Stimulated activated CD8-positive, alpha-beta memory T cell treated with anti-CD3 and anti-CD28 coated beads, Interleukin-4, amount 100 ng/mL, for 48 hours (primary cell): ENCODE data around the gene CEP44.
A peak's percentile ranks its signal among the peaks of the same experiment; 100 is the strongest.
"Not testable (repeated sequence)": the region's sequence is repeated elsewhere in the genome, so short reads cannot be mapped to it uniquely, and the experiment has no call there.

Experiments used
- DNase-seq: peaks from one replicate; pipeline ENCODE4 v3.0.0-alpha.2; 2020

CEP44 gene

GRCh38 chr4:174283507-174284471 lies at the start of gene CEP44, which contains the start of gene FBXO8:
CEP44 (plus strand) TSS chr4:174283911; CDS start chr4:174299122, 15,211 bp downstream.
FBXO8 (minus strand) TSS chr4:174283667; CDS start chr4:174263092, 20,575 bp downstream.
- peak; percentile 71 for DNase-seq

GRCh38 chr4:174236359-174236758 lies 47.4 kb upstream of the CEP44 start:
- DNase-seq, result no peak

DNA sequence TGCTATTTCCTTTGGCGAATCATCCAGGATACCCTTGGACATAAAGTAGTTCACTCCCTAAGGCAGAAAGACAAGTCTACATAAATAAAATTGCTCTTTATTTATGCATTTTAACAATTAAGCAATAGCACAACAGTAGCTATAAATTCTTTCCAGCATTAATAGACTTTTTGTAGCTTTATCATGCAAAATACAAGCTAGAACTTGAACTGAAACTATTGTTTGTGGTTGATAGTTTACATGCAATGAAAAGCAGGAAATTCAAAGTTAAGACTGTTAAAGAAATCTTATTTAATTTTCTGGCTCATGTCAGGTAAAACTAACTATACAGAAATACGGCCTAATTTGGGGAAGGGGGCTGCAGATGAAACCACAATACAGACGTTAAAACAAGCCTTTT lies 42.5 kb upstream of the CEP44 start:
- DNase-seq, result no peak

DNA sequence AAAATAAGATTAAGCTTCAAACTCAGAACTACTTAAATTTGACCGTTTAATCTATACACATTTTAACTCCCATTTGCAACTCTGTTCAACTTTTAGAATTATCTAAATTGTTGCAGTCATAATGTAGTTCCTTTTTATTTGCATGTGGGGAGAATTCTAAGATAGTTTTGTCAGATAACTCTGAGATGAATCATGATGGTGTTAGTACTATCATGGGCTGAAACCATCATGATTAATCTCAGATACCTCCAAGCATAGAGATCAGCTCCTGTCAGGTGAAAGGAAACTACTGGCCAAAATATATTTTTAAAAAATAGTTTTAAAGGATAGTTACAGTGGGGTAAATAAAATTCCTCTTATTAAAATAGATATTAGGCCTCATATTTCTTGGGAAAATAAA lies 39.3 kb upstream of the CEP44 start:
- no peak for DNase-seq

- DNase-seq, result no peak
Measured at GRCh38 chr4:174245714-174246113, 38.0 kb upstream of the CEP44 start.

DNA sequence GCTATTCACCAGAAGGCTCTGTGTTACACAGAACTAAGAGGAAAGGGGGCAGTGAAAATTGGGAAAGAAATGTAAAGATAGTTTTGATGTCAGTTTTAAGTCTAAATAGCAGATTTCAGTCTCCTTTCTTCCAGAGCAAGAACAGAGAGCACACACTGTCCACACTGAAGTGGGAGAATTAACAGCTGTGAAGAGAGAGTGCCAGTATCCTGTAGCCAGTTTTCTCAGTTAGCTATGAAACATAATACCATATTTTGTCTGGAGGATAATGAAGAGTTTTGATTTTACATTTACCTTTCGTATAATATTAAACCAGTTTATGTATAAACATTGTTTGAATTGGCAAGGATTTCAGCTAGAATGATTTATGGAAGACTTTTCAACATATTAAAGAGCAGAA lies 35.3 kb upstream of the CEP44 start:
- DNase-seq, result no peak

DNA sequence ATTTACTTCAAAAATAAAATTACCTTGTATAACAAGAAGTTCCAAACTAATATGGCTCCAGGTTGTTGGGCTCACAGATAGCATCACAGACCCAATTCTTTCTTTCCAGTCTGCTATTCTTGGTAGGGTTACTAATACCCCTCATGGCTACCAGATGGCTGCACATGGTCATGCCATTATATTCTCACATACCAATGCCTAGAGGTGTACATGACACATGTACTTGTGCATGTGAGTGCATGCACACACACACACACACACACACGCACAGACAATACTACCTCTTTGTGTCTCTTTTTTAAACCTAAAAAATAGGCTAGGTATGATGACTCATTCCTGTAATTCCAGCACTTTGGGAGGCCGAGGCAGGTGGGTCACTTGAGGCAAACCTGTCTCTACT lies 31.3 kb upstream of the CEP44 start:
- DNase-seq, result no peak

DNA sequence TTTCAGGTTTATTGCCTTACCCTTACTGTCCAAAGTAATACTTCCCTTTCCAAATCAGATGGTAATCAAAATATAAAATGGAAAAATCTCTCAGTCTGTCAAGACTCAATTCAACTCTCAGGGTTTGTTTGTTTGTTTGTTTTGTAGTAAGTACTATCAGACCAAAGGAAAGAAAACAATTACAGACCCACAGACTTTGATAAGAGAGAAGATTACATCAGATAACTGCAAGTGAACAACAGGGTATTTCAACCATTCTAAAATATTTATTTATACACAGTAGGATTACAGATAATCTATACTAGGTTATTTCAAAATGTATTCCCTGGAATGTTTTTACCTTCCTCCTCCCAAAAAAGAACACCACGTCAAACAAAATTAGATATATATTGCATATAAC lies 29.1 kb upstream of the CEP44 start:
- DNase-seq, result no peak

- DNase-seq, result no peak
Measured at GRCh38 chr4:174255374-174255773, 28.3 kb upstream of the CEP44 start.

GRCh38 chr4:174255786-174256185 lies 27.9 kb upstream of the CEP44 start:
- no peak for DNase-seq

GRCh38 chr4:174256277-174256713 lies 27.4 kb upstream of the CEP44 start:
- DNase-seq, result no peak

DNA sequence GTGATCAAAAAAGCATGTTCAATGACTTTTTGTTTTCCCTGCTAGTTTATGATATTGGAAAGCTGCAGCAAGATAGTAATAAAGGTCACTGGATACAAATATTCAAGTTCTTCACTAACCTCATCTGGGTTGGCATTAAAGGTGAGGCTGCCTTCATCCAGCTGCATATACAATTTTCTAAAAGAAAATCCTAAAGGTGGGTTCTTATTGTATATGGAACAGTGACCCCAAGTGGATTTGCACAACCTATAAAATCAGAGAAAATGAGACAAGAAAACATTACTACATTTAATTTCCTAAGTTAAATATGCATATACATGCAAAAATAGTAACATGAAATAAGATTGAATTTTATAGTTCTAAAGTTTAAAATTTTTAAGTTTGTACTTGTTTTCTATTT lies 24.1 kb upstream of the CEP44 start:
- DNase-seq, result no peak

DNA sequence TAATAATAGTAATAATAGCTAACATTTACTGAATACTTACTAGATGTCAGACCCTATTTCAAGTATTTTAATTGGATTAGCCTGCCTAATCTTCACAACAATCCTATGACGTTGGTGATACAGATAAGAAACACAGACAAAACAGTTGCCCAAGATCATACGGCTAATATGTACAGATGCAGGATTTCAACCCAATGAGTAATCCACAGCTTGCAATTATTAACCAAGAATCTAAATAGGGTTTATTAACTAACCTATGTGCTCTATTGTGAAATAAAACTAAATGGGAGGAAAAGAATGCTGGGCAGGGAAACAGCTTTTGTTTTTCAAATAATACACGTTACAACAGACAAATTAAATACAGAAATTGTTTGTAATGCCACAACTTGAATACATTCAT lies 23.6 kb upstream of the CEP44 start:
- DNase-seq, result no peak

GRCh38 chr4:174261432-174261831 lies 22.3 kb upstream of the CEP44 start:
- not testable (repeated sequence) for DNase-seq

DNA sequence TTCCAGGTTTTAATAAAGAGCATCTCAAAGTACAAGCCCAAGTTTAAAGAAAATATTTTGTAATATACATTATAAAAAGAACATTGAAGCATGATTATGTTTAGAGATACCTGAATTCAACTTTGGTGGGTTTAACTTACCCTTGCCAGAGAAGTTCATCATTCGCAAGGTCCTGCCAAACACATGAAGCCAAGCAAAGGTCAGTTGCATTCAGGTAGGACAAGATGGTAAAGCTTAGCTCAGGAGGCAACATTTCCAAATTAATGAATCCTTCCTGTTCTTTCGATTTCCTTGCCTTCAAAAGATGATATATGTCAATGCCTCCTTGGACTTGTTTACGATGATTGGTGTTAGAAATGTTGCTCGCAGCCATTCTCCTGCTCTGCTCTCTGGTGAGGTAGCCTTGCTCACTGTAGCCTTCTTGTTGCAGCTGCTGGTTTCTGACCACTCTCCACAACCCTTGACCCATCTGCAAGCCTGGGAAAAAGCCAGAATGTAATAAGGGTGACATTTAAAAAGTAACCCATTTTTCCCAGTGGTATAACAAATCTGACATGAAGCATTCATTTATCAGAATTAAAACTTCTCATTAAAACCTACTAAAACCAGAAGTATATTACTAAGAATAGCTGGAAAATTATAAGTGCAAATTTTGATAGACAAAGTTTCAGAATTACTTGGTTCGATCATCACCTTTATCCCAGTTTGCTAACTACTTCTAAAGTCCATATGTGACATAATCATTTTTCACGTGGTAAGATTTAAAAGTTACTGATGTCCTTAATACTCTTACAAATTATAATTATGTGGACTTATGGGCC lies 20.9 kb upstream of the CEP44 start:
- DNase-seq, result no peak

GRCh38 chr4:174263445-174263736 lies 20.3 kb upstream of the CEP44 start:
- no peak for DNase-seq

GRCh38 chr4:174265916-174266315 lies 17.8 kb upstream of the CEP44 start:
- no peak for DNase-seq

- no peak for DNase-seq
Measured at GRCh38 chr4:174266416-174266815, 17.3 kb upstream of the CEP44 start.

- no peak for DNase-seq
Measured at GRCh38 chr4:174273930-174274329, 9.8 kb upstream of the CEP44 start.

DNA sequence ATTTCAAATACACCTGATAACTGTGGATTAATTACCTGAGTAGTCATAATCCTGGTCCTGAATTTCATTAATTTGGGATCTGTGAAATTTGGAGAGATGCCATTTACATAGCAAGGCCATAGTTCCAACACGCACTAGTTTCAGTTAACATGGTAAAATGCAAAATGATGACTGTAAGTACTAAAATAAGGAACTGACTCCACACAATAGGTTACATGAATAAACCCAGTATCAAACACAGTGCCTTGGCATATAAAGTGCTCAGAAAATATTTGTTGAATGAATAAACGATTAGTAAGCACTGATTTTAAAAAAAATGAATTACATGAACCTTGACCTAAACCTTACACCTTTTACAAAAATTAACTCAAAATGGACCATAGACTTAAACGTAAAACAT lies 9.3 kb upstream of the CEP44 start:
- DNase-seq, result no peak

GRCh38 chr4:174275101-174275500 lies 8.6 kb upstream of the CEP44 start:
- DNase-seq, result no peak

- no peak for DNase-seq
Measured at GRCh38 chr4:174277433-174277832, 6.3 kb upstream of the CEP44 start.

- no peak for DNase-seq
Measured at GRCh38 chr4:174278467-174278866, 5.2 kb upstream of the CEP44 start.
